Fibroblast of pulmonary artery (primary cell): ENCODE data around the gene KAT6B.

Experiments
- DNase-seq: peaks from one replicate; pipeline ENCODE4 v3.0.0-alpha.2; 2010; ENCODE audit warnings: low read depth
- H3K4me3 ChIP-seq: replicated peaks from 2 replicates; pipeline ENCODE4 v1.5.1; 2011; ENCODE audit warnings: low read depth, mild to moderate bottlenecking, control low read depth, low read length, moderate library complexity
- CTCF ChIP-seq: IDR thresholded peaks from 2 replicates; pipeline ENCODE4 v1.5.1; 2011; ENCODE audit warnings: mild to moderate bottlenecking, control low read depth, low read length, inconsistent platforms; ENCODE audit errors: missing control alignments

Gene KAT6B

GRCh38 chr10:75057680-75058079 lies 231.3 kb downstream of the KAT6B start:
- TF ChIP-seq CTCF = no peak
- no peak for DNase-seq
- no peak overlapping the region for H3K4me3 ChIP-seq

DNA sequence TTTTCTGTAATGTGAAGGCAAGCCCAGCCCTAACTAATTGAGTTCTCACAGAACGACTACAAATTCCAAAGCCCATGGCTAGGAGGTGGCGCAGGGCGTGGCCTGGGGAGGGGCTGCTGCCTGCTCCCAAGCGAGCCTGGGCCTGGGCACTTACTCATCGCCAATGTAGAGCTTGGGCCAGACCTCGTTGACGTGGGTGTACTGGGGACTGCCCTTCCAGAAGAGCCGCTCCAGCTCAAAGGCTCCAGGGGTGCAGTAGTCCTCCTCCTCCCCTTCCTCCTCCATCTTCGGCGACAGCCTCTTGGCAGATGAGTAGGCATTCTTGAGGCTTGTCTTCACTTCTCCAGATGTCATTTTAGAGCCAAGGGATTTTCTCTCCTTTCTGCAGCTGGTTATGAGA lies 231.8 kb downstream of the KAT6B start:
- TF ChIP-seq CTCF = no peak
- H3K4me3 ChIP-seq = no peak overlapping the region
- DNase-seq = no peak

GRCh38 chr10:75061709-75062505 lies 235.5 kb downstream of the KAT6B start:
- no peak for DNase-seq
- no peak overlapping the region for H3K4me3 ChIP-seq
- no peak for TF ChIP-seq CTCF

GRCh38 chr10:75062506-75063299 lies 236.3 kb downstream of the KAT6B start:
- TF ChIP-seq CTCF = no peak
- no peak overlapping the region for H3K4me3 ChIP-seq
- peak; percentile 51 for DNase-seq

DNA sequence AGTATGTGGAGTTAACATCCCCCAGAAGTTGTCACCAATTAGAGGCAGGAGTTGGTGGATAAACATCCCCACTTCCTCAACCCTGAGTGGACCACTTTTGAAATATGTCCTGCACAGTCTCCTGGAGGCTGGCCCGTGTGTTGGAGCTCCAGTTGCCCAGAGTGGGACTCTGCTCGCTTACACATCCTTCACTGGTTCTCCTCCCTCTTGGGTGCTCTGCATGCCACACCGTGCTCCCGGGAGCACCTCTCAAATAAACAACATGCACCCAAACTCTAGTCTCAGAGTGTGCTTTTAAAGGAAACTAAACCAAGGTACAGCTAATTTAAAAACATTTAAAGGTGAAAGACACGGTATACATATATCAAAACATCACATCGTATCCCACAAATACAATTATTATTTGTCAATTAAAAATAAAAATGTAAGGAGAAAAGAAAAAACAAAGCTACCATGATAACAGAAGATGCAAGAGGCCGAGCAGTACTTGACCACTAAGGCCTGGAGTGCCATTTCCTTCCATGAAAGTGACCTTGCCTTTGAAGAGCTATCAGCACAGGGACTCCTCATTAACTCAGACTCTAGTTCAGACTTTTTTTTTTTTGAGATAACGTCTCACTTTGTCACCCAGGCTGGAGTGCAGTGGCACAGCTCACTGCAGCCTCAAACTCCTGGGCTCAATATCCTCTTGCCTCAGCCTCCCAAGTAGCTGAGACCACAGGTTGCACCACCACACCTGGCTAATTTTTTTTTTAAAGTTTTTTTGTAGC lies 237.2 kb downstream of the KAT6B start:
- no peak for DNase-seq
- H3K4me3 ChIP-seq = no peak overlapping the region
- no peak for TF ChIP-seq CTCF

DNA sequence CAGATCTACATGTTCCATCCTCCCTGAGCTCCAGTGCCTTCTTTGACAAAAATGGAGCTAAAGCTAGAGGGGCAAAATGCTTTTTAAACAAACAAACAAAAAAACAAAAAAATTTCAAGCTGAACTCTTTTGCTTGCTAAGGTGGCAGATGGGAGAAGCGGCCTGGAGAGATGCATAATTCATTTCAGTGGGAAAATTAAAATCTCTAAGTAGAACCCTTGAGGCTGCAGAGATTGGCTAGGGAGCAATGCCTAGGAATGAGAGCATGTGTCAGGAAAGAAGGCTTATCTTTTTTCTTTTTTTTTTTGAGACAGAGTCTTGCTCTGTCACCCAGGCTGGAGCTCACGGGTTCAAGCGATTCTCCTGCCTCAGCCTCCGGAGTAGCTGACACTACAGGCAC lies 238.7 kb downstream of the KAT6B start:
- no peak for DNase-seq
- TF ChIP-seq CTCF = no peak

More for the DNA sequence above, 238.7 kb downstream of the KAT6B start:
- H3K4me3 ChIP-seq = no peak overlapping the region
